ENCODE measurements around the gene RHEBL1. TPM values are rescaled to one million over a fixed set of nuclear protein-coding genes. Genes with fewer than 3 reads are reported as not detected.

The RHEBL1 gene
- polyA plus RNA-seq, 4 donors, result 1.5 to 2.1 (median 1.7) TPM

- no peak for DNase-seq (ENCODE audit: low read depth in 4 of 4, low spot score in 3 of 4)
Observed at GRCh38 chr12:49022558-49023178, 47.1 kb downstream of the RHEBL1 start.

DNA sequence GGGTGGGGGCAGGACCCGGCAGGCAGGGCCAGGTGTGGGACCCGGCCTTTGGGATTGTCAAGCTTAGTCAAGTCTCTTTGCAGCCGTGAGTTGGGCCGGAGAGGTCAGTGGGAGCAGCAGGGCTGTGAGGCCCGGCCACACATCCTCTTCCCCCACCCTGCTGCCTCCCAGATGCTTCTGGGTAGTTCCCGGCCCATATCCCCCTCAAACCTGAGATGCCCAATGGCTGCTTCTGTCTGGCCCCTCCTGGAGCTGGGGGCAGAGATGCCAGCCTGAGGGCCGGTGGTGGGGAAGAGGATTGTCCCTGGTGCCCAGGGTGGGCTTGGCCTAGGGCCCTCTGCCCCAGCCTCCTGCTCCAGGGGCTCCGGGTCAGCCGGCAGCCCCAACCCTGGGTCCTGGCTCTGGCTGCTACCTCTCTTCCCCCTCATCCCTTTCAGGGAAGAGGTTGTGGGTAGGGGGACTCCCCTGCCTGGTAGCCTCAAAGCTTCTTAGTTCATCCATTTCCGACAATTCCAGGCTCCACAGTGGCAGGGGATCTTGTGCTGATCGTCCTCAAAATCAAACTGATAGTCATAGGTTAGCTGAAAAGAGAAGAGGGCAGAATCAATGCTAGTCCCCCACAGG lies 48.4 kb downstream of the RHEBL1 start:
- DNase-seq (ENCODE audit: low read depth in 4 of 4, low spot score in 3 of 4), result no peak

DNA sequence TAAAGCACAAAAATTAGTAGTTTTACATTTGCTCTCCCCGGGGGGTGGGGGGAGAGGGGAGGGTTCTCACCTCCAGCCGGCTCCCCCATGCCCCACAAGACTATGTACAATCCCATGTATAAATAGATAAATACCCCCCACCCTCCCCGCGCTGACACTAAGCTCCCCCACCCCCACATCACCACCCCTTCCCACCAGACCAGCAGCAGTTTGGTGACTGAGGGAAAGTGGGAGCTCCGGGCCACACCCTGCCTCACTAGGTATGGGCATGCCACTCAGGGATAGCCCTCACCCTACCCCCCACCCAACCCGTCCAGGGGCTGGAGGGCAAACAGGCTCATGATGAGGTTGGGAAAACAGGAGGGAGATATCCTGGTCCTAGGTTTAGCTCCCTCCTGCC lies 49.3 kb downstream of the RHEBL1 start:
- no peak for DNase-seq (ENCODE audit: low read depth in 4 of 4, low spot score in 3 of 4)

DNA sequence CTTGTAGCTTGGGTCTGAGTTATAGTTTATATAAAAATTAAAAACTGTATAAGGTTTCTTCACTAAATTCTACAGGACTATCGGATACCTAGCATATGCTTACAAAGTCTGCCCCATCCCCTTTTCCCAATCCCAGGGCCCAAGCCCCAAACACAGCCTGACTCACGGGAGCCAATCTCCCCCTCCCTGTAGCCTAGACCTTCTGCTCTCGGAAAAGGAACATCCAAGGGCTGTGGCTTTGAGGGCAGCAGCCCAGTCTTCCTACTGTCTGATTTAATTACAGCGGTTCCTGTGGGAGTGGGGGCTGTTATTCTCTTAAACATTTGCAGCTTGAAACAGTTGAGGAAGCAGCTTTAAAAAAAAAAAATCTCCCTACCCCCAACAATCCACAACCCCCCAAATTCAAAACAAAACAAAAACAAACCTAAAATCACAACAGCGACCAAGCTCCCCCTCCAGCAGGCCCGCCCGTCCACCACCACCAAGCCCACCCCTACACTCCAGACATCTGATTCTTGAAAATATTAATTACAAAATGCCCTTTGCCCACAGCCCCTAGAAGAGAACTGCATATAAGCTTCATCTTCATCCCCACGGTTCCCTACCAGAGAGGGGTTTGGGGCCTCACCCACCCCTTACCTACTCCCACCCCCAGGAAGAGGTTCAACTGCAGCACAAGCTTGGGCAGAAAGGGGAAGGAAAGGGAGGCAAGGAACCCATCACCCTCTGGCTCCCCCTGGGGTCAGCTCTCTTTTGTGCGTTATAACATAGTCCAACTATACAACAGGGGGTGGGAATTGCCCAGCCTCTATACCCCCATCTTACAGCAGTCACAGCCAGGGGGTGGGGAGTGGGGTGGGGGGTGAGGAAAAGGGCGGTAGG lies 50.1 kb downstream of the RHEBL1 start:
- no peak for DNase-seq (ENCODE audit: low read depth in 4 of 4, low spot score in 3 of 4)

GRCh38 chr12:49019120-49019430 lies 50.7 kb downstream of the RHEBL1 start:
- no peak for DNase-seq (ENCODE audit: low read depth in 4 of 4, low spot score in 3 of 4)

DNA sequence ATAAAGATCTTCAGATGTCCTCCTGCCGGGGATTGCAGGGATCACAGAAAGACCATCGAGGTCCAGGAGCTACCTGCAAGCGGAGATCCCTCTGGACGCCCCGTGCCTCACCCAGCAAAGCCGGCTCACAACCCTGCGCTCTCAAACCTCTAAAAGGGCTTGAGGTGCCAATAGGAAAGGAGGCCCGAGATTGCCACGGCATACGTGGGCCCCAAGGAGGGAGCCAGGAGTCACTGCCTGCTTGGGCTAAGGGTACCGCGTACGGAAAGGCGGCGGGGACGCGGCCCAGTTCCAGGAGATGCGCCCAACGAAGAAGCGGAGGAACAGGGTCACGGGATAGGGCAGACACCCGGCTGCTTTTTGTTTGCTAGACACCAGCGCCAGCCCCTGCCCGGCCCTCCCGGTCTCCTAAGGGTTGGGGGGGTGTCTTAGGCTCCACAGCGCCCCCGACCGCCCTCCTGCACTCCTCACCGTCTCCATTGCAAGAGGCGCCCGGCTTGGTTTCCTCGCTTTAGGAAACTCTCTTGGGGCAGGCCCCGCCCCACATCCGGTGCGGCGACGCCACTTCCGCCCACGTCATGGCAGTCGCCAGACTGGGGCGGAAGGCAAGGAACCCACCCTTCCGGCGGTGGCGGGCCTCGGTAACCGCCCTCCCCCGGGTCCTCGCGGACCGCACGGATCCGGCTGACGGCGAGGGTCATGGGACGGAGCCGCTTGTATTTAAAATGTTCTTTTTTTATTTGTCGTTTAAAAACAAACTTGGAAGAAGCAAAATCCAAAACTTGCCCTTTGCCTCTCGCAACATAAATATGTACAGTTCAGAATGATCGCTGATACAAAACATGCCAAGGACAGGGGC lies 51.3 kb downstream of the RHEBL1 start, which contains the start of gene PRKAG1:
PRKAG1 (minus strand) TSS at position 516 of the 859 bp plus-strand sequence; CDS start at position 480, 36 bp downstream.
- DNase-seq (ENCODE audit: low read depth in 4 of 4, low spot score in 3 of 4), result peak; percentile 95 to 97 (median 95)

GRCh38 chr12:49017891-49018260 lies 51.9 kb downstream of the RHEBL1 start:
- no peak for DNase-seq (ENCODE audit: low read depth in 4 of 4, low spot score in 3 of 4)

DNA sequence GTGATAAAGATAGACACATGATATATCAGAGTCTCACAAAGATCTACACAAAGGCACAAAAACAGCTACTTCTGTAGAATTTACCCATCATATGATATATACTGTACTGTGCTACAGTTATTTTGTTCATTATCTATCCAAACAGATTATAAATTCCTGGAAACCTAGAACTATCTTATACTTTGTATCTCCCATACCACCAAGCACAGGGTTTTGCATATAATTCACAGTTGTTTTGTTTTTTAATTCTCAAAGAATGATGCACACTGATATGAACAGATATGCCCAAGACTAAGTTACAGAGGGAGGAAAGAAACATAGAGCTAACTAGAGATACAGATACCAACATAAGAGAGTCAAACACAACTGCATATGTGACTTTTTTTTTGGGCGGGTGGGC lies 54.6 kb downstream of the RHEBL1 start:
- no peak for DNase-seq (ENCODE audit: low read depth in 4 of 4, low spot score in 3 of 4)

Other genes with a start within 250 kb of the RHEBL1 start
- gene DDX23, start 217.8 kb downstream of the RHEBL1 start, polyA plus RNA-seq (ENCODE audit: insufficient read length in 4 of 4), result 100 to 1,000 TPM in 1 of 4 donors, 10 to 100 TPM in 3; 89.1 to 104 (median 96.5) TPM
- gene RND1, start 204.1 kb downstream of the RHEBL1 start, polyA plus RNA-seq (ENCODE audit: insufficient read length in 4 of 4), result 1 to 10 TPM; 2.6 to 4.2 (median 3.6) TPM
- gene FKBP11, start 144.5 kb downstream of the RHEBL1 start, polyA plus RNA-seq (ENCODE audit: insufficient read length in 4 of 4), result 10 to 100 TPM in 3 of 4 donors, 1 to 10 TPM in 1; 9.0 to 15.3 (median 12.9) TPM
- gene ARF3, start 112.5 kb downstream of the RHEBL1 start, polyA plus RNA-seq (ENCODE audit: insufficient read length in 4 of 4), result 100 to 1,000 TPM; 133 to 150 (median 145) TPM
- gene WNT10B, start 98.2 kb downstream of the RHEBL1 start, polyA plus RNA-seq (ENCODE audit: insufficient read length in 4 of 4), result under 1 TPM; 0.08 to 0.34 (median 0.26) TPM
- gene WNT1, start 91.7 kb downstream of the RHEBL1 start, polyA plus RNA-seq (ENCODE audit: insufficient read length in 4 of 4), result not detected
- 100 to 1,000 TPM in 1 of 4 donors, 10 to 100 TPM in 3; 85.8 to 111 (median 89.4) TPM for gene DDN, start 70.6 kb downstream of the RHEBL1 start, polyA plus RNA-seq (ENCODE audit: insufficient read length in 4 of 4)
- gene PRKAG1, start 51.2 kb downstream of the RHEBL1 start, polyA plus RNA-seq (ENCODE audit: insufficient read length in 4 of 4), result 10 to 100 TPM; 74.6 to 83.1 (median 80.5) TPM
- gene KMT2D, start 9.2 kb downstream of the RHEBL1 start, polyA plus RNA-seq (ENCODE audit: insufficient read length in 4 of 4), result 10 to 100 TPM; 40.2 to 51.0 (median 47.6) TPM
- gene DHH, start 24.8 kb upstream of the RHEBL1 start, polyA plus RNA-seq (ENCODE audit: insufficient read length in 4 of 4), result 1 to 10 TPM in 1 of 4 donors, under 1 TPM in 3; 0.37 to 1.0 (median 0.42) TPM
- 10 to 100 TPM; 59.5 to 66.8 (median 63.4) TPM for gene LMBR1L, start 40.9 kb upstream of the RHEBL1 start, polyA plus RNA-seq (ENCODE audit: insufficient read length in 4 of 4)
- 1,000 to 10,000 TPM in 3 of 4 donors, 100 to 1,000 TPM in 1; 990 to 1,172 (median 1,105) TPM for gene TUBA1B, start 61.4 kb upstream of the RHEBL1 start, polyA plus RNA-seq (ENCODE audit: insufficient read length in 4 of 4)
- 100 to 1,000 TPM; 391 to 487 (median 465) TPM for gene TUBA1A, start 119.1 kb upstream of the RHEBL1 start, polyA plus RNA-seq (ENCODE audit: insufficient read length in 4 of 4)
- gene TUBA1C, start 195.1 kb upstream of the RHEBL1 start, polyA plus RNA-seq (ENCODE audit: insufficient read length in 4 of 4), result 100 to 1,000 TPM; 125 to 166 (median 139) TPM
- 1 to 10 TPM in 1 of 4 donors, under 1 TPM in 2, not detected in 1; 0.21 to 7.4 (median 0.23) TPM for gene PRPH, start 225.2 kb upstream of the RHEBL1 start, polyA plus RNA-seq (ENCODE audit: insufficient read length in 4 of 4)